Measurements from ENCODE around the gene CRB3.
A peak's percentile ranks its signal among the peaks of the same experiment; 100 is the strongest.
"Not testable (repeated sequence)": the region's sequence is repeated elsewhere in the genome, so short reads cannot be mapped to it uniquely, and the experiment has no call there.

Gene CRB3

DNA sequence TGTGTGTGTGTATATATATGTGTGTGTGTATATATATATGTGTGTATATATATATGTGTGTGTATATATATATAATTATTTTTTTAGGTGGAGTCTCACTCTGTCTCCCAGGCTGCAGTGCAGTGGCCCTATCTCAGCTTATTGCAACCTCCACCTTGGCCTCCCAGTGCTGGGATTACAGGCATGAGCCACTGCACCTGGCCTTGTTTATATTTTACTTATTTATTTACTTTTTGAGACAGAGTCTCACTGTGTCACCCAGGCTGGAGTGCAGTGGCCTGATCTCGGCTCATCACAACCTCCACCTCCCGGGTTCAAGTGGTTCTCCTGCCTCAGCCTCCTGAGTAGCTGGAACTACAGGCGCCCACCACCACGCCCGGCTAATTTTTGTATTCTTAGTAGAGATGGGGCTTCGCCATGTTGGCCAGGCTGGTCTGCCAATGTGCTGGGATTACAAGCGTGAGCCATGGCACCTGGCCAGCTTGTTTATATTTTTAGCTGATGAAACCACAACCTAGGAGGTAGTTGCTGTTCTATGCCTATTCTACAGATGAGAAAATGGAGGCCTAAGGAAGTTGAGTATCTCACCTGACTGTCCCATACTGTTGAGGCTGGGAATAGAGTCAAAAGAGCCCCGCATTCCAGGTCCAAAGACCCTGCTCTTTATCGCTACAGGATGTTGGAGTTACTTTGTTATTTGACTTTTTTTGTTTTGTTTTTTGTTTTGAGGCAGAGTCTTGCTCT, 44.1 kb downstream of the CRB3 start:
- not testable (repeated sequence) for H3K27me3 ChIP-seq (ENCODE audit: control insufficient read depth in 2 of 2, insufficient read depth in 2 of 2, low read length in 2 of 2); H3K9ac ChIP-seq (ENCODE audit: low read depth in 1 of 2, low read length in 2 of 2); H3K27ac ChIP-seq (ENCODE audit: low read depth in 2 of 2, low read length in 2 of 2); H3K4me1 ChIP-seq (ENCODE audit: control insufficient read depth in 2 of 2, insufficient read depth in 2 of 2, low read length in 2 of 2); H3K4me3 ChIP-seq (ENCODE audit: low read length in 2 of 2); H3K9me3 ChIP-seq (ENCODE audit: control insufficient read depth in 2 of 2, low read length in 2 of 2); H3K36me3 ChIP-seq (ENCODE audit: control insufficient read depth in 2 of 2, insufficient read depth in 2 of 2, low read length in 2 of 2)

DNA sequence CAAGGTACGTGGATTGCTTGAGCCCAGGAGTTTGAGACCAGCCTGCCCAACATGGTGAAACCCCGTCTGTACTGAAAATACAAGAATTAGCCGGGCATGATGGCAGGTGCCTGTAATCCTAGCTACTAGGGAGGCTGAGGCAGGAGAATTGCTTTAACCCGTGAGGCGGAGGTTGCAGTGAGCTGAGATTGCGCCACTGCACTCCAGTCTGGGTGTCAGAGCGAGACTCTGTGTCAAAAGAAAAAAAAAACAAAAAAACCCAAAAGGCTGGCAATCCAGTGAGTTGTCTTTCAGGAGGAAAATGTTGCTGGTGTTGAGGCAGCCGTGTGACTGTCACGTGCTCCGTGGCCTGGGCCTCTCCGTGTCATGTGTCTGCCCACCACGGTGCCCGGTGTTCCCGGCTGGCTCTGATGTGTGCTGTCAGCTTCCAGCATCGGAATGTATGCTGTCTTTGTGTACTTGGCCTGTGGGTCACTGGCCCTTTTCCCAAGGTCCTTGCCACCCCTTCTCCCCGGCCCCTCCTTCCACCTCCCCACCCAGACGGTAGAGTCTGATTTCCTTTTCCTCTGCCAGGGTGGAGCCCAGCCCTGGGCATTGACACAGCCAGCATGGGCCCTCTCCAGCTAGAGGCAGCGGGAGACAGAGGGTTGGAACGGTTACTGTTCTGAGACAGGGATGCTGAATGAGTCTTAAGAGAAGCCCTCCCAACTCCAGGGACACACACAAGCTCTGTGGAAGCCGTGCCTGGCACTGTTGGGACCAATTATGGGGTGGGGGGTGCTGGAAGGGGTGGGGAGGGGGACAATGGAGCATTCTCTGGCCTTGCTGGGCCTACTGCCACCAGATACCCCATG, 45.3 kb downstream of the CRB3 start:
- Histone ChIP-seq H3K27ac (ENCODE audit: low read depth in 2 of 2, low read length in 2 of 2) (no peak overlapping the region), H3K36me3 (ENCODE audit: control insufficient read depth in 2 of 2, insufficient read depth in 2 of 2, low read length in 2 of 2) (no peaks in the 10 kb centered on the region), H3K9ac (ENCODE audit: low read depth in 1 of 2, low read length in 2 of 2) (no peak overlapping the region)

DNA sequence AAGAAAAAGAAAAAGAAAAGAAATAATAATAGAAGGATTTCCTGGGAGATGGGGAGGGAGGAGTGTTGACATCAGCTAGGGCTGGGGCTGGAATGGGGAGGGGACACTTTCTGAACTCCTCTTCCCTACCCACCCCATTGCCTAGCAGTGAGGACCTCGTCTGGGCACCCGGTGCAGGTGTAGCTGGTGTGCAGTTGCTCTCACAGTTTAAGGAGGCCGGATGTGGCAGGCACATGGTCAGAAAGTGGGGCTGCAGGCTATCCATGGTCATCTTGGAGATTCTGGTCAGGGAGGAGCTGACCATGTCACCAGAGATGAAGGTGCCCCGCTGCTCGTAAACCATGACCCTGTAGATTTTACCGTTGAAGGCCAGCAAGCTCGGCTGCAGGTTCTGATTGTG, 46.5 kb downstream of the CRB3 start:
- H3K27ac ChIP-seq (ENCODE audit: low read depth in 2 of 2, low read length in 2 of 2) = no peak overlapping the region
- no peaks in the 10 kb centered on the region for H3K4me1 ChIP-seq (ENCODE audit: control insufficient read depth in 2 of 2, insufficient read depth in 2 of 2, low read length in 2 of 2)
- H3K27me3 ChIP-seq (ENCODE audit: control insufficient read depth in 2 of 2, insufficient read depth in 2 of 2, low read length in 2 of 2) = no peaks in the 10 kb centered on the region
- no peaks in the 10 kb centered on the region for H3K36me3 ChIP-seq (ENCODE audit: control insufficient read depth in 2 of 2, insufficient read depth in 2 of 2, low read length in 2 of 2)
- H3K4me3 ChIP-seq (ENCODE audit: low read length in 2 of 2) = no peak overlapping the region
- H3K9ac ChIP-seq (ENCODE audit: low read depth in 1 of 2, low read length in 2 of 2) = no peak overlapping the region
- H3K9me3 ChIP-seq (ENCODE audit: control insufficient read depth in 2 of 2, low read length in 2 of 2) = no peaks in the 10 kb centered on the region

More for the DNA sequence above, 45.3 kb downstream of the CRB3 start:
- Histone ChIP-seq H3K9me3 (ENCODE audit: control insufficient read depth in 2 of 2, low read length in 2 of 2) (no peaks in the 10 kb centered on the region), H3K4me3 (ENCODE audit: low read length in 2 of 2) (no peak overlapping the region), H3K4me1 (ENCODE audit: control insufficient read depth in 2 of 2, insufficient read depth in 2 of 2, low read length in 2 of 2) (no peaks in the 10 kb centered on the region), H3K27me3 (ENCODE audit: control insufficient read depth in 2 of 2, insufficient read depth in 2 of 2, low read length in 2 of 2) (no peaks in the 10 kb centered on the region)

GRCh38 chr19:6514089-6514488, 50.0 kb downstream of the CRB3 start:
- Histone ChIP-seq H3K27ac (ENCODE audit: low read depth in 2 of 2, low read length in 2 of 2) (no peak overlapping the region), H3K9me3 (ENCODE audit: control insufficient read depth in 2 of 2, low read length in 2 of 2) (no peaks in the 10 kb centered on the region), H3K9ac (ENCODE audit: low read depth in 1 of 2, low read length in 2 of 2) (no peak overlapping the region)

DNA sequence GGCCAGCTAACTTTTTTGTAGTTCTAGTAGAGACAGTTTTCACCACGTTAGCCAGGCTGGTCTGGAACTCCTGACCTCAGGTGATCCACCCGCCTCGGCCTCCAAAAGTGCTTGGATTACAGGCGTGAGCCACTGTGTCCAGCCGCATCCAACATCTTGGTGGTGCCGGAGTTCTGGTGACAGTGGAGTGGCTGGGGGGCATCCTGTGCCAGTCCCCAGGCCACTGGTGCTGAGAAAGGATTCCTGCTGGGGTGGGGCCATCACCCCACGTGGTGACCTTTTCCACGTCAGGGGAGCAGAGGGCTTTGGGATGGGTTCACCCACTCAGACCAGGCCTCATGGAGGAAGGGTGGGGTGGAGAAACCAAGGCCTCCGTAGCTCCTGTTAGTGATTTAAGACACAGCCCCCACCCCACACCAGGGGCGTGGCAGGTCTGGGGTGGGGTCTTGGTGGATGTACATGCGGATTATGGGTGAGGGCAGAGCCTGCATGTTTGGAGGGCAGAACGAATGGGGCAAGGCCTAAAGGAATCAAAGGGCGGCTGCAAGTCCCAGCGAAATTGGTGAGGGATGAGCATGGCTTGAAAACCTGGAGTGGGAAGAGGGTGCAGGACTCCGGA, 51.0 kb downstream of the CRB3 start:
- H3K9ac ChIP-seq (ENCODE audit: low read depth in 1 of 2, low read length in 2 of 2) = no peak overlapping the region
- H3K4me1 ChIP-seq (ENCODE audit: control insufficient read depth in 2 of 2, insufficient read depth in 2 of 2, low read length in 2 of 2) = peaks cover 6 to 9% of the 10 kb centered on the region in 2 donors
- H3K4me3 ChIP-seq (ENCODE audit: low read length in 2 of 2) = no peak overlapping the region
- no peaks in the 10 kb centered on the region for H3K27me3 ChIP-seq (ENCODE audit: control insufficient read depth in 2 of 2, insufficient read depth in 2 of 2, low read length in 2 of 2)
- no peaks in the 10 kb centered on the region for H3K36me3 ChIP-seq (ENCODE audit: control insufficient read depth in 2 of 2, insufficient read depth in 2 of 2, low read length in 2 of 2)
- H3K9me3 ChIP-seq (ENCODE audit: control insufficient read depth in 2 of 2, low read length in 2 of 2) = no peaks in the 10 kb centered on the region
- H3K27ac ChIP-seq (ENCODE audit: low read depth in 2 of 2, low read length in 2 of 2) = no peak overlapping the region

More at GRCh38 chr19:6514089-6514488, 50.0 kb downstream of the CRB3 start:
- no peaks in the 10 kb centered on the region for H3K36me3 ChIP-seq (ENCODE audit: control insufficient read depth in 2 of 2, insufficient read depth in 2 of 2, low read length in 2 of 2)
- H3K4me3 ChIP-seq (ENCODE audit: low read length in 2 of 2) = no peak overlapping the region
- H3K27me3 ChIP-seq (ENCODE audit: control insufficient read depth in 2 of 2, insufficient read depth in 2 of 2, low read length in 2 of 2) = no peaks in the 10 kb centered on the region
- peaks cover 6 to 9% of the 10 kb centered on the region in 2 donors for H3K4me1 ChIP-seq (ENCODE audit: control insufficient read depth in 2 of 2, insufficient read depth in 2 of 2, low read length in 2 of 2)

DNA sequence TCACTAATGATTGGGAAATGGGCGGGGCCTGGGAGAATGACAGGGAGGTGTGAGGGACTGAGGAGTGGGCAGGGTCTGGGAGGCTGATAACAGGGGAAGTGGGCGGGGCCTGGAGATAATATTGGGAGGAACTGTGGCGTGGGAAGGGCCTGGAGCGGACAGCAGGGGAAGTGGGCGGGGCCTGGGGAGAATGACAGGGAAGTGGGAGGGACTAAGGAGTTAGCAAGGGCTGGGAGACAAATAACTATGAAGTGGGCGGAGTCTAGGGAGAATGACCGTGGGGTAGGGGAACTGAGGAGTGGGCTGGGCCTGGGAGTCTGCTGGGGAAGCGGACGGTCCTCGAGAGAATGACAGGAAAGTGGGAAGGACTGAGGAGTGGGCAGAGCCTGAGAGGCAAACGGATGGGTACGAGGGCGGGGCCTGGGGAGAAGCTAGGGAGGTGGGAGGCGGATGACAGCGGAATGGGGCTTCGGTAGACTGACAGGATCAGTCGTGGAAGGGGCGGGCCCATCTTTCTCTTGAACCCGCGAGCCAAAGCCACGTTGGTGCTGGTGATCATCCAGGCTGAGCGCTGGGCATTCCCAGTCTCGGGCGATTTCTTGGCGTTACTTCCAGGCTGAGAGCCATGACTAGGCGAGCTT, 52.1 kb downstream of the CRB3 start:
- H3K4me1 ChIP-seq (ENCODE audit: control insufficient read depth in 2 of 2, insufficient read depth in 2 of 2, low read length in 2 of 2) = peaks cover 6 to 9% of the 10 kb centered on the region in 2 donors
- peak overlapping the region; percentile 32 to 57 for H3K27ac ChIP-seq (ENCODE audit: low read depth in 2 of 2, low read length in 2 of 2)
- H3K4me3 ChIP-seq (ENCODE audit: low read length in 2 of 2) = peak overlapping the region; percentile 65 to 87
- no peaks in the 10 kb centered on the region for H3K36me3 ChIP-seq (ENCODE audit: control insufficient read depth in 2 of 2, insufficient read depth in 2 of 2, low read length in 2 of 2)
- peak overlapping the region; percentile 64 to 65 for H3K9ac ChIP-seq (ENCODE audit: low read depth in 1 of 2, low read length in 2 of 2)
- H3K9me3 ChIP-seq (ENCODE audit: control insufficient read depth in 2 of 2, low read length in 2 of 2) = no peaks in the 10 kb centered on the region
- H3K27me3 ChIP-seq (ENCODE audit: control insufficient read depth in 2 of 2, insufficient read depth in 2 of 2, low read length in 2 of 2) = no peaks in the 10 kb centered on the region

Measured in mucosa of rectum (tissue), 2 donors.